OCI-LY7 (cell line): ENCODE measurements around the gene DLGAP3.

Experiments used
- CTCF ChIP-seq: fragments of 200-600 bp; sonication (generic); conservative IDR thresholded peaks from 2 replicates; pipeline ENCODE4 v1.5.1; 2014; ENCODE audit warnings: mild to moderate bottlenecking, antibody characterized with exemption, low read length, moderate library complexity, mixed read lengths
- EZH2phosphoT487 ChIP-seq: fragments of 200-600 bp; sonication (generic); IDR thresholded peaks from 2 replicates; pipeline ENCODE4 v1.6.1; 2018; ENCODE audit warnings: low read depth, borderline replicate concordance, mild to moderate bottlenecking, mixed run types, antibody characterized with exemption, low read length, moderate library complexity, mixed read lengths

- no peak for TF ChIP-seq CTCF
- no peak for TF ChIP-seq EZH2phosphoT487
These were observed 55.0 kb downstream of the DLGAP3 start for GRCh38 chr1:34874296-34874952.
